EL (cell line): ENCODE data around the gene CCDC88B.

ENCODE experiments used
- DNase-seq: peaks from one replicate; pipeline ENCODE4 v3.0.0-alpha.2; 2016

The CCDC88B gene

GRCh38 chr11:64339754-64340408 lies at the start of gene CCDC88B:
Gene CCDC88B (plus strand): TSS chr11:64340204. CDS start chr11:64340267, 63 bp downstream.
- DNase-seq, result no peak

GRCh38 chr11:64290352-64291261 lies 49.4 kb upstream of the CCDC88B start:
- no peak for DNase-seq

- DNase-seq, result no peak
Observed at GRCh38 chr11:64291262-64291751, 48.7 kb upstream of the CCDC88B start, which contains the start of gene KCNK4. Gene KCNK4 (plus strand): TSS chr11:64291302. CDS start chr11:64293019, 1,717 bp downstream.

GRCh38 chr11:64291752-64292459 lies 48.1 kb upstream of the CCDC88B start:
- DNase-seq, result no peak

GRCh38 chr11:64292460-64293254 lies 47.3 kb upstream of the CCDC88B start:
- no peak for DNase-seq

DNA sequence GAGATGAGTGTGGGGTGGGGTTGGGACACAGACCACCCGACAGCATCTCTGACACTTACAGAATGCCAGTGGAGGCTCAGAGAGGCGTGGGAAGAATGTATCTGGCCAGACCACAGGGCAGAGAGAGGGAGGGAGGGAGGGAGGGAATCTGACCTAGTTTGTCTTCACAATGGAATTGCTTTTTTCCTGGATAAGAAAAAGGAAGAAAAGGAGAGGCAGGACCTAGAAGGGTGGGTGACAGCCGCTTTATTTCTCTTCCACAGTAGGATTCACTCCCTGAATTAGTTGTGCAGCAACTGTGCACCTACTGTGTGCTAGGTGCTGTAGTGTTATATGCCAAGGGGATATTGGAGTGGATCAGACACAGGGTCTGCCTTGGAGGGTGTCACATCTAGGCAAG lies 45.2 kb upstream of the CCDC88B start:
- DNase-seq, result no peak

DNA sequence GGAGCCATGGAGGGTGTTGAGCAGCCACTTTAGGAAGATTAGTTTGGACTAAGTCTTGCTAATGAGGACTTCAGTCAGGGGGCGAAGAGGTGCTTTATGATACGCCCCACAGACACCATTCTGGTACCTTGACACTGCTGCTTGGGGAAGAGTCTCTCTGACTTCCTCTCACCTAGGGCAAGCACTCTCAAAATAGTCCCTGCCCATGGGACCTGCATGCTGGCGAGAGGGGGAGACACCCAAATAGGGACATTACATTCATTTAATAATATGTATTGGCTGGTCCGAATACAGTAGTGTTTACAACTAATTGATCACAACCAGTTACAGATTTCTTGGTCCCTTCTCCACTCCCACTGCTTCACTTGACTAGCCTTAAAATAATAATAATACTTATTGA lies 44.2 kb upstream of the CCDC88B start:
- DNase-seq, result no peak

GRCh38 chr11:64296236-64296635 lies 43.8 kb upstream of the CCDC88B start:
- no peak for DNase-seq

DNA sequence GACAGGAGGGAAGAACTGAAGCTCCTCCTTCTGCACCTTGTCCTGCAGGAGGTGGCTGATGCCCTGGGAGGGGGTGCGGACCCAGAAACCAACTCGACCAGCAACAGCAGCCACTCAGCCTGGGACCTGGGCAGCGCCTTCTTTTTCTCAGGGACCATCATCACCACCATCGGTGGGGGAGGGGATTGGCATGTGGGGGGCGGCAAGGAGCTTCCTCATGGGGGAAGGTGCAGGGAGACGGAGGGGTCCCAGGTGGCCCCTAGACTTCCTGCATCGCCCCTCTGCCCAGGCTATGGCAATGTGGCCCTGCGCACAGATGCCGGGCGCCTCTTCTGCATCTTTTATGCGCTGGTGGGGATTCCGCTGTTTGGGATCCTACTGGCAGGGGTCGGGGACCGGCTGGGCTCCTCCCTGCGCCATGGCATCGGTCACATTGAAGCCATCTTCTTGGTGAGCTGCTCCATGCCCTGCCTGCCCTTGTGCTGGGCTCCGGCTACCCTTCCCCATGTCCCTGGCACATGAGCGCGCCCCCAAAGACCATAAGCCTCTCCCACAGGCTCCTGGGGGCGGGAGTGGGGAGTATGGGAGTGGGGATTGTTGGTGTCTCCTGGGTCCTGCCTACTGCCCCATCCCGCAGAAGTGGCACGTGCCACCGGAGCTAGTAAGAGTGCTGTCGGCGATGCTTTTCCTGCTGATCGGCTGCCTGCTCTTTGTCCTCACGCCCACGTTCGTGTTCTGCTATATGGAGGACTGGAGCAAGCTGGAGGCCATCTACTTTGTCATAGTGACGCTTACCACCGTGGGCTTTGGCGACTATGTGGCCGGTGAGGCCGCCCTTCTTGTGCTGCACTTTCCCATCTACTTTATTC lies 42.9 kb upstream of the CCDC88B start:
- DNase-seq, result no peak

DNA sequence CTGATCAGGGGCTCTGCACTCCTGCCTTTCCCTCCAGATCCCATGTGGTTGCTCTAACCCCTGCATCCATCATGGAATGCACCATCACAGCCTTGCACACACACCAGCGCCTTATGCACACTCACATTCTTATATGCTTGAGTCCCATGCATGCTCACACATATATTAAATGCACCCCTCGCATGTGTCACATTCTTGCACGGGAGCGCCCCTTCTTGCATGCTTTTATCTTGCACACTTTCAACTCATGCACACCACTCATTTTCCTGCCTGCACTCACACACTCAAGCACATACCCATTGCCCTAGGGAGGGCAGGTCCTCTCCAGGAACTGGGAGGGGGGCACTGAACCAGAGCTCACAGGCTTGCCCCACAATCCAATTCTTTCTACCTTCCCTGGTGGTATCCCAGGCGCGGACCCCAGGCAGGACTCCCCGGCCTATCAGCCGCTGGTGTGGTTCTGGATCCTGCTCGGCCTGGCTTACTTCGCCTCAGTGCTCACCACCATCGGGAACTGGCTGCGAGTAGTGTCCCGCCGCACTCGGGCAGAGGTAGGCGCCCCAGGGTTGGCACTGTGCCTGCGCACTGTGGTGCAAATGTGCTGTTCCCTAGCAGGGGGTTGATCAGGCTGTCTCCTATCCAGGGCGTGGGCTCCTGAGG lies 42.2 kb upstream of the CCDC88B start:
- DNase-seq, result no peak

GRCh38 chr11:64298966-64299846 lies 40.8 kb upstream of the CCDC88B start:
- DNase-seq, result no peak

- DNase-seq, result no peak
Observed at GRCh38 chr11:64299847-64300648, 40.0 kb upstream of the CCDC88B start, which contains the start of gene CATSPERZ. Gene CATSPERZ (plus strand): TSS chr11:64300358. CDS start chr11:64300411, 53 bp downstream.

- DNase-seq, result no peak
Observed at GRCh38 chr11:64303109-64304031, 36.6 kb upstream of the CCDC88B start.

DNA sequence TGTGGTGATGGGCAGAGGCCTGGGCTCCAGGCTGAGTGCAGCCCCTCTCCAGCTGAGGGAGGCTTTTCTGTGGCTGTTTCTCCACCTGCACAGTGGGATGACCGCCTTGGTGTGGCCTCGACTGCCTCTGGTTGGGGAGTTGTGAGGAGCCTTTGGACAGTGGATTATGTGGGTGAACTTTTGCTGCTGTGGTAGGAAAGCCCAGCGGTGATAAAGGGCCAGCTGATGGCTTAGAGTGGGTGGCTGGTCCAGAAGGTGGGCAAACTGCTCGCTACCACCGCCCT lies 36.0 kb upstream of the CCDC88B start:
- no peak for DNase-seq

GRCh38 chr11:64304316-64305072 lies 35.5 kb upstream of the CCDC88B start:
- DNase-seq, result peak; percentile 92

GRCh38 chr11:64305075-64305690 lies 34.8 kb upstream of the CCDC88B start, which contains the start of gene ESRRA:
Gene ESRRA (plus strand): TSS chr11:64305524. CDS start chr11:64307180, 1,656 bp downstream.
- DNase-seq, result peak; percentile 97
